Stimulated activated effector memory CD8-positive, alpha-beta T cell treated with anti-CD3 and anti-CD28 coated beads, Interleukin-12 subunit alpha, Interleukin-12 subunit beta, amount 100 ng/mL, for 72 hours (primary cell): Measurements from ENCODE around the gene MOCOS.
A peak's percentile ranks its signal among the peaks of the same experiment; 100 is the strongest.

ENCODE experiments used
- ATAC-seq: fragments of 150-1000 bp; cut with Tn5 transposase; 2 replicates; pipeline ENCODE4 v1.10.0; 2021
- DNase-seq, 2 donors: peaks; one replicate each; pipeline ENCODE4 v3.0.0; 2021 to 2022; ENCODE audit warnings: low spot score in 2 of 2
- H3K27ac Mint-ChIP-seq: one replicate; pipeline ENCODE4 v1.8.0; 2022; ENCODE audit warnings: mild to moderate bottlenecking, mixed read lengths
- H3K36me3 Mint-ChIP-seq: one replicate; pipeline ENCODE4 v1.8.0; 2022; ENCODE audit warnings: mild to moderate bottlenecking, mixed read lengths
- H3K4me1 Mint-ChIP-seq: one replicate; pipeline ENCODE4 v1.8.0; 2022; ENCODE audit warnings: mixed read lengths
- H3K4me3 Mint-ChIP-seq: one replicate; pipeline ENCODE4 v1.8.0; 2022; ENCODE audit warnings: mild to moderate bottlenecking, mixed read lengths
- H3K9me3 Mint-ChIP-seq: one replicate; pipeline ENCODE4 v1.8.0; 2022; ENCODE audit warnings: mixed read lengths

Gene MOCOS

DNA sequence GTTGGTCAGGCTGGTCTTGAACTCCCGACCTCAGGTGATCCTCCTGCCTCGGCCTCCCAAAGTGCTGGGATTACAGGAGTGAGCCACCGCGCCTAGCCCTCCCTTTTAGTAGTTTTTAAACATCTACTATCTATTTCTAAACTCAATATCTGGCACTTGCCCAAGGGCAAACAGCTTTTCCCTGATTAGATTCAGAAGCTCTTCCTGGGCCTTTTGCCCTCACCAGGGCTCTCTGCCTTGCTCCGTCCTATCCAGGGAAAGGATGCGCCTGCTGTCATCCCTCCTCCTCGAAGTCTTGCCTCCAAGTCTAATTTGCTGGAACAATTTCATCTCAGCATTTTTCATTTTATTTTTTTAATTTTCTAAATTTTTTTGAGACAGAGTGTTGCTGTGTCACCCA is 68.8 kb downstream of the MOCOS start:
- Mint-ChIP-seq H3K36me3 (no peaks in the 10 kb centered on the region), H3K4me1 (no peaks in the 10 kb centered on the region), H3K27ac (no peak overlapping the region), H3K4me3 (no peak overlapping the region), H3K9me3 (no peaks in the 10 kb centered on the region)
- no peak for ATAC-seq
- no peak for DNase-seq

- Mint-ChIP-seq H3K4me1 (no peaks in the 10 kb centered on the region), H3K4me3 (no peak overlapping the region), H3K36me3 (no peaks in the 10 kb centered on the region), H3K27ac (no peak overlapping the region), H3K9me3 (no peaks in the 10 kb centered on the region)
- ATAC-seq, result no peak
- DNase-seq, result no peak
Measured at GRCh38 chr18:36262971-36263370, 75.7 kb downstream of the MOCOS start.

DNA sequence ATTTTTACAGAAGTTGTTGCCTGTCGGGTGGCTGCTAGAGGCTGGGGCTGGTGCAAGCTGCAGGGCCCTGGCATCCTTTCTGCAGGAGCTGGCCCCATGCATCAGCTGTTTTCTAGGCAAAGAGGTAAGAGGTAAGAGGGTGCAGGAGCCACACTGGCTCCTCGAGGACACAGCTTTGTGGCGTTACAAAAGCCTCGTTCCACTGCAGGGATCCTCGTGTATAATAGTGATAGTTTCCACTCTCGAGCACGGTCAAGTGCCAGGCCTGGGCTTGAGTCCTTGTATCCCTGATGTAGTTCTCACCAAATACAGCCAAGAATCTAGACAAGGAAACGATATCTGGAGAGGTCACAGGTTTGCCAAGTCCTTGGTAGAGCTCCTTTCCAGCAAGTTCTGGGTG is 77.0 kb downstream of the MOCOS start:
- Mint-ChIP-seq H3K27ac (no peak overlapping the region), H3K4me3 (no peak overlapping the region), H3K9me3 (no peaks in the 10 kb centered on the region), H3K36me3 (no peaks in the 10 kb centered on the region), H3K4me1 (no peaks in the 10 kb centered on the region)
- DNase-seq (no peak), ATAC-seq (no peak)

DNA sequence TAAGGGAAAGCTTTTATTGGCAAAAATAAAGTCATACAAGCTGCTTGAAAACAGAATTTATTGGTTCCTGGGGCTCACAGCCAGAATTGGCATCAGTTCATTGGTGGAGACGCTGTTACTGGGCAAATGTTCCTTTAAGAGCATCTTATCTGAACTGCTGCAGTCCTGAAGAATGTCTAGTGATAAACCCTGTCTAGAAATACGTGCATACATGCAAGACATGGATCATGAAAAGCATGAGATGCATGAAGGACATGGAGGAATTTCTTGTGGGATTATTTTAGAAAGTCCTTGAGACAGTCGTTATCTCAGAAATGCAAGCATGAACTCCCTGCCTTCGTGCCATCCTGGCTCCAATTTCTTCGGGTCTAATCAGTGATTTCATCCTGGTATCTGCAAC is 77.7 kb downstream of the MOCOS start:
- Mint-ChIP-seq H3K4me1 (no peaks in the 10 kb centered on the region), H3K9me3 (no peaks in the 10 kb centered on the region), H3K4me3 (no peak overlapping the region), H3K36me3 (no peaks in the 10 kb centered on the region), H3K27ac (no peak overlapping the region)
- DNase-seq (no peak), ATAC-seq (no peak)

- no peak overlapping the region for H3K4me3 Mint-ChIP-seq
- H3K27ac Mint-ChIP-seq, result no peak overlapping the region
- DNase-seq, result no peak
- ATAC-seq, result no peak
- H3K4me1 Mint-ChIP-seq, result no peaks in the 10 kb centered on the region
- H3K36me3 Mint-ChIP-seq, result no peaks in the 10 kb centered on the region
- H3K9me3 Mint-ChIP-seq, result no peaks in the 10 kb centered on the region
Measured at GRCh38 chr18:36269157-36269556, 81.9 kb downstream of the MOCOS start.

- no peak for DNase-seq
- no peak overlapping the region for H3K27ac Mint-ChIP-seq
- H3K4me3 Mint-ChIP-seq, result no peak overlapping the region
- H3K9me3 Mint-ChIP-seq, result no peaks in the 10 kb centered on the region
- no peaks in the 10 kb centered on the region for H3K36me3 Mint-ChIP-seq
- ATAC-seq, result no peak
- H3K4me1 Mint-ChIP-seq, result no peaks in the 10 kb centered on the region
Measured at GRCh38 chr18:36271153-36271552, 83.9 kb downstream of the MOCOS start.

- H3K4me1 Mint-ChIP-seq, result no peaks in the 10 kb centered on the region
- H3K4me3 Mint-ChIP-seq, result no peak overlapping the region
- H3K36me3 Mint-ChIP-seq, result no peaks in the 10 kb centered on the region
- H3K27ac Mint-ChIP-seq, result no peak overlapping the region
- ATAC-seq, result no peak
- no peak for DNase-seq
- no peaks in the 10 kb centered on the region for H3K9me3 Mint-ChIP-seq
Measured at GRCh38 chr18:36273347-36273746, 86.0 kb downstream of the MOCOS start.

DNA sequence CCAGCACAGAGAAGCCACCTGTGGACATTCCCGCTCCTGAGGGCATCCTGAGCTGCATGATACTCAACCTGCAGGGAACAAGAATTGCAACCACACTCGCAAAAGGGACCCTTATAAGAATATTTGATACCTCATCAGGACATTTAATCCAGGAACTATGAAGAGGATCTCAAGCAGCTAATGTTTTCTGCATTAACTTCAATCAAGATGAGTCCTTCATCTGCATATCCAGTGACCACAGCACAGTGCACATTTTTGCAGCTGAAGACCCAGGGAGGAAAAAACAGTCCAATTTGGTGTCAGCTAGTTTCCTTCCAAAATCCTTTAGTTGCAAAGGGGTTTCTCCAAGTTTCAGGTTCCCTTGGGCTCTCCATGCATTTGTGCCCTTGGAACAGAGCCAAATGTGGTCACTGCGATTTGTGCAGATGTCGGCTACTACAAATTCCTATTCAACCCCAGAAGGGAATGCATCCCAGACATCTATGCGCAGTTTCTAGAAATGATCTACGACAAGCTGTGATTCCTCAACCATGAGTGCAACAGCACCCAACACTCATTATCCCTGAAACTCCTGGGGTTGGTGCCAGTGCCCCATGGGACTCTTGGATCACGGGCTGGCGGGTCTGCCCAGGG is 86.9 kb downstream of the MOCOS start:
- no peak overlapping the region for H3K4me3 Mint-ChIP-seq
- no peak overlapping the region for H3K27ac Mint-ChIP-seq
- DNase-seq (no peak), ATAC-seq (no peak)
- H3K4me1 Mint-ChIP-seq, result no peaks in the 10 kb centered on the region
- no peaks in the 10 kb centered on the region for H3K36me3 Mint-ChIP-seq
- H3K9me3 Mint-ChIP-seq, result no peaks in the 10 kb centered on the region

DNA sequence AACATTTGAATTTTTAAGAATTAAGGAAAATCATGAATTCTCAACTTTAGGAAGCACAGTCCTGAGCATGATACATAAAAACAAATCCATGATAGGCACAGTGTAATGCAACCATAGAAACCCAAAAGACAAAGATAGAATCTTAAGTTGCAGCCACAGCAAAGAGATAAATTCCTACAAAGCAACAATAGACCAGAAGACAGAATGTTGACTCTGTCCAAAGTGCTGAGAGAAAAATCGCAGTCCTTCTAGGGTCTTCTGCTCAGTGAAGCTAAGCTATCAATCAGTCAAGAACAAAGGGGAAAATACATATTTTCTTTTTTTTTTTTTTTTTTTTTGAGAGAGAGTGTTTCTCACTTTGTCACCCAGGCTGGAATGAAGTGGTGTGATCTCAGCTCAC is 88.3 kb downstream of the MOCOS start:
- Mint-ChIP-seq H3K9me3 (no peaks in the 10 kb centered on the region), H3K4me1 (no peaks in the 10 kb centered on the region), H3K27ac (no peak overlapping the region), H3K4me3 (no peak overlapping the region), H3K36me3 (no peaks in the 10 kb centered on the region)
- DNase-seq, result no peak
- no peak for ATAC-seq

DNA sequence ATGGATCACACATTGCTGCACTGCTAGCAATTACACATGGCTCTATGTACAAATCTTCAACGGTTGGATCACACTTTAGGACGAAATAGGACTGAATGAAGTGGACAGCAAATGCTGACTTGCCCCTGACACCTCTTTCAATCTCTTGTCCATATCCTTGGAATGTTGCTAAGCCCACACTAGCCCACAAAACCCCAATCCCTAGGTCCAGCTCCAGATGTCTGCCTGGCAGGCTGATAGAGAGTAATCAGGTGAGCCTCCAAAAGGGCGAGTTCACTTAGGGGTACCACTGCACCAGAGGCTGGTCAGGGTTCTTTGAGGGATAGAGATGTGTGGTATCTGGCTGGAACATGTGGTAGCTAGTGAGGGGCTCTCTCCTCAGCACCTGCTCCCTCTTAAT is 91.7 kb downstream of the MOCOS start:
- Mint-ChIP-seq H3K27ac (no peak overlapping the region), H3K4me1 (no peaks in the 10 kb centered on the region), H3K4me3 (no peak overlapping the region), H3K36me3 (no peaks in the 10 kb centered on the region), H3K9me3 (no peaks in the 10 kb centered on the region)
- ATAC-seq (no peak), DNase-seq (no peak)

GRCh38 chr18:36281936-36282335 is 94.6 kb downstream of the MOCOS start:
- Mint-ChIP-seq H3K36me3 (no peaks in the 10 kb centered on the region), H3K4me1 (no peaks in the 10 kb centered on the region), H3K9me3 (no peaks in the 10 kb centered on the region), H3K4me3 (no peak overlapping the region), H3K27ac (no peak overlapping the region)
- DNase-seq (no peak), ATAC-seq (no peak)

- H3K4me3 Mint-ChIP-seq, result no peak overlapping the region
- no peak overlapping the region for H3K27ac Mint-ChIP-seq
- DNase-seq (no peak), ATAC-seq (no peak)
- H3K4me1 Mint-ChIP-seq, result no peaks in the 10 kb centered on the region
- no peaks in the 10 kb centered on the region for H3K36me3 Mint-ChIP-seq
- H3K9me3 Mint-ChIP-seq, result no peaks in the 10 kb centered on the region
Measured at GRCh38 chr18:36283448-36283847, 96.2 kb downstream of the MOCOS start.

DNA sequence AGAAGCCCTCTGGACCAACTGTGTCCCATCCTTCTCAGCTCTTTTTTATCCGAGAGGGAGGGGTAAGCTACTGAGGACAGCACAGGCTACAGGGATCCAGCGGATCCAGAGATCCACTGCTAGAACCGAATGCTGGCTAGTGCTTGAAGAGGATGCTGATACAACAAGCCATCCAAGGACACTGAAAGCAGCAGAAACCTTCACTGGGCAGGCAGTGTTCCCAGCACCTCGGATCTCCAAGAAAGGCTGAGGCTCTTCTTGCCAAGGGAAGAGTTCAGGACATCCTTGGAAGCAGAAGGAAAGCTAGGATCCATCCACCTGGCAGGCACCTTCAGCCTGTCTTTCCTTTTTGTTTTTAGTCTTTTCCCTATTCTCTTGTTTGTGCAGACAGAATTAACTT is 97.0 kb downstream of the MOCOS start:
- no peaks in the 10 kb centered on the region for H3K4me1 Mint-ChIP-seq
- no peaks in the 10 kb centered on the region for H3K36me3 Mint-ChIP-seq
- H3K27ac Mint-ChIP-seq, result no peak overlapping the region
- no peak overlapping the region for H3K4me3 Mint-ChIP-seq
- ATAC-seq (no peak), DNase-seq (no peak)
- no peaks in the 10 kb centered on the region for H3K9me3 Mint-ChIP-seq

GRCh38 chr18:36284671-36285295 is 97.5 kb downstream of the MOCOS start:
- ATAC-seq, result peak; percentile 47
- H3K36me3 Mint-ChIP-seq, result no peaks in the 10 kb centered on the region
- H3K4me1 Mint-ChIP-seq, result no peaks in the 10 kb centered on the region
- H3K27ac Mint-ChIP-seq, result no peak overlapping the region
- H3K4me3 Mint-ChIP-seq, result no peak overlapping the region
- peak in 1 of 2 donors; percentile 23 for DNase-seq
- no peaks in the 10 kb centered on the region for H3K9me3 Mint-ChIP-seq

- Mint-ChIP-seq H3K9me3 (no peaks in the 10 kb centered on the region), H3K4me3 (no peak overlapping the region), H3K36me3 (no peaks in the 10 kb centered on the region), H3K4me1 (no peaks in the 10 kb centered on the region), H3K27ac (no peak overlapping the region)
- DNase-seq (no peak), ATAC-seq (no peak)
Measured at GRCh38 chr18:36287653-36288052, 100.4 kb downstream of the MOCOS start.

DNA sequence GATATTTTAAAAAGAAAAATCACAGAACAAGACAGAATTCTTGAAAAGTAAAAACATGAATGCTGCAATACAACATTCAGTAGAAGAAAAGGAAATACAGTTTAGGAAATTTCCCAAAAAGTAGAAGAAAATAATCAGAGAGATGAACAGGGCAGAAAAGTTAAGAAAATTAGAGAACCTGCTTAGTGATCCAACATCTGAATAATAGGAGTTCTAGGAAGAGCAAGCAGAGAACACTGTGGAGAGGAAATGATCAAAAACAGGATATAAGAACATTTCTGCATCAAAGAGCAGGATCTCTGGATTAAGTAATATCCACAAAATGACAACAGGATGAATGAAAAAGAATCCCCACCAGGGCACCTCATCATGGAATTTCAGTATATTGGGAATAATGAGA is 101.4 kb downstream of the MOCOS start:
- DNase-seq, result no peak
- Mint-ChIP-seq H3K27ac (no peak overlapping the region), H3K4me1 (no peaks in the 10 kb centered on the region), H3K9me3 (no peaks in the 10 kb centered on the region), H3K36me3 (no peaks in the 10 kb centered on the region), H3K4me3 (no peak overlapping the region)
- no peak for ATAC-seq

DNA sequence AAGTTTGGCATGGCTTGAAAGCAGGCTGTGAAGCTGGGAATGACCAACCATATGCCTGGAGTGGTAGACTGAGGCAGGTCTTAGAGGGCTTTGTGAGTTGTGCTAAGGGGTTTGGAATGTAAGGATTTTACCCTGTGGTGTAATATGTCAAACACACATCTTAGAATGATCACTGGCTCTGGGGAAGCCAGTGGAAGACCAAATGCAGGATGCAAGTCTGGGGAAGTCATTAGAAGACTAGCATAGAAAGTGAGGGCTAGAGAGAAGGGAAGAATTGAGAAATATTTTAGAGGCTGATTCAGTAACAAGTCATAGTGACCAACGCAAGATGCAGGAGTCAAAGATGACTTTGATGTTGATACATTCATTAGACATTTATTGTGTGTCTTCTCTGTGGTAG is 106.7 kb downstream of the MOCOS start:
- no peak overlapping the region for H3K27ac Mint-ChIP-seq
- no peaks in the 10 kb centered on the region for H3K36me3 Mint-ChIP-seq
- ATAC-seq, result no peak
- no peak for DNase-seq
- no peaks in the 10 kb centered on the region for H3K9me3 Mint-ChIP-seq
- no peak overlapping the region for H3K4me3 Mint-ChIP-seq
- no peaks in the 10 kb centered on the region for H3K4me1 Mint-ChIP-seq
